Middle frontal gyrus (tissue), 1 donor: ENCODE measurements around the gene SPR.
"Not testable (repeated sequence)": the region's sequence is repeated elsewhere in the genome, so short reads cannot be mapped to it uniquely, and the experiment has no call there.

Experiments
- DNase-seq: peaks from one replicate; pipeline ENCODE4 v3.0.0-alpha.2; 2015; ENCODE audit warnings: low spot score; ENCODE audit errors: extremely low spot score

The SPR gene

GRCh38 chr2:72888438-72889202 is 1.4 kb downstream of the SPR start:
- no peak for DNase-seq

DNA sequence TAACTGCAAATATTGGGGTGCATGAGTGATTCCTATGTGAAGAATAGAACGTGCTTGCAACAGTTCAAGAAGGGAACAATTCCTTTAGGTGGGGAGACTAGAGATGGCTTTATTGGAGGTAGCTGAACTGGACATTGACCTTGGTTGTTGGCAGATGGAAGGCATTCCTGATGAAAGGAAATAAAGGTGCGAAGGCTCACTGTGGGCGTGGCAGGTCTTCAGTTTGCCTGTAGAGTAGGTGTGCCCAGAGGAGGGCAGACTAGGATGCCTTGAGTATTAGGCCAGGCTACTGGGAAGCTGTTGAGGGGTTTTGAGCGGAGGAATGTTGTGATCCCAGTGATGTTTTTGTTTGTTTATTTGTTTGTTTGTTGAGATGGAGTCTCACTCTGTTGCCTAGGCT is 2.8 kb downstream of the SPR start:
- DNase-seq, result no peak

- no peak for DNase-seq
Observed at GRCh38 chr2:72891091-72891818, 4.0 kb downstream of the SPR start.

- DNase-seq, result no peak
Observed at GRCh38 chr2:72892506-72893173, 5.4 kb downstream of the SPR start.

- no peak for DNase-seq
Observed at GRCh38 chr2:72893594-72894319, 6.5 kb downstream of the SPR start.

DNA sequence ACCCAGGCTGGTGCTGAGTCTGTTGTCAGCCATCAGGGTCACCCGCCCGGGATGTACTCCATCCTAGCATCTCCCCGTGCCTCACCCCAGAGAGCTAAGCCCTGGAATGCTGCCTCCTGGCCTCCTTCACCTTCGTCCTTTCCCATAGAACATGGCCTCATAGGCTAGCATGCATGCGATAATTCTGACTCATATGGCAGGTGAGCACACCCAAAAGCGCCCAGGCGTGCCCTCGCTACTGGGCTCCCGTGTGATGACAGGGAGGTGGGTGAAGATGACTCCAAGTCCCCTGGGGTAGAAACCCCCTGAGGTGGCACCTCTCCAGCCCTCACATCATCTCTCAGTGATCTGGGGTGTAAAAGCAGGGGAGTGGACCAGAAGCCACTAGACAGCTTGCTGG is 7.3 kb downstream of the SPR start:
- no peak for DNase-seq

- no peak for DNase-seq
Observed at GRCh38 chr2:72895154-72895553, 7.9 kb downstream of the SPR start.

GRCh38 chr2:72895759-72896281 is 8.6 kb downstream of the SPR start:
- no peak for DNase-seq

DNA sequence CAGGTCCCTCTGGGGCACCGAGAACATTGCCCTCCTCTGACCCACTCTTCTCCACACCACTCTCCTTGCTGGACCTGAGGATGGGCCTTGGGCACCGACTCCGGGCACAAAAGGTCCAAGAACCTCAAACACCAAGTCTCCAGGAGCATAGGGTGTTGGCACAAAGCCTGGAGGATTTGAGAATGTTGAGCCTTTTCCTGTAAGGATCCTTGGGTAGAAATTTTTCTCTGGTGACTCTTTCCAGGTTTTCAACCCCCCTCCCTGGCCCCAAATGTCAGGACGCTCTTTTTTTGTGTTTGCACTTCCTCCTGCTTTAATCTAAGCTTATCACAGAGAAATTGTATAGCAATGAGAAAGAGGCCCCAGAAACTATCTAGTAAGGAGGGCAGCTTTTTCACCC is 9.2 kb downstream of the SPR start:
- no peak for DNase-seq

DNA sequence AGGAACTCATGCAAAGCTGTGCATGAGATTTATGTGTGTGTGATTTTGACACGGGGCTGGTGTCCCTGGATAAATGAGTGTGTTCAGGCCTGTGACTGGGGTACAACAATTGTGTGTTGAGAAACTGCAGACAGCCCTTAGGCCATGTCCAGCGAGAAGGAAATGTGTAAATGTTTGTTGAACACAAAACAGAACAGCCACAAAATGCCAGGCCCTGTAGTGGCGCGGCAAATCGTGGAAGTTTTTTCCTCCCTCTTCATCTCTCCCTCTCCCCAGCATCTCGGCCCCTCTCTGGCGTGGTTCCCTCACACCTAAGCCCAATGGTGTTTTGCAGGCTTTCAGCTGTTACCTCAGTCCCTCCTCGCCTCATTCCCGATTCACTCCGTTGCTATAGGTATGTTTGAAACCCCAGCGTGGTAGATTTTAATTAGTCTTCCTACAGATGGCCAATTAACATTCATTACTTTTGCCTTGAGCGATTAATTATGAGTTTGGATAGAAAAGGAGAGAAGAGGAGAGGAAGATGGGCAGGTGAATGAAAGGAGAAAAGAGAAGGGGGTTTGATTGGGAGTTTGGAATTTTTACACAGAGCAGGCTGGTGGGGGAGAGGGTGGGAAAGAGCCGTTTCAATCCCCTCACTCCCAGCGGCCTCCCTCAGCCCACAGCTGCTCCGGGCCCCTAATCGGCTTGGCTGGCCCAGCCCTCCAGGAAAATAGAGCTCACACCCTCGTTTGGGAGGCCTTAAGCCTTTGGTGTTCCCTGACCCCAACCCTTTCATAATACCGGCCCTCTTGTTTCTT is 10.8 kb downstream of the SPR start:
- DNase-seq, result no peak

DNA sequence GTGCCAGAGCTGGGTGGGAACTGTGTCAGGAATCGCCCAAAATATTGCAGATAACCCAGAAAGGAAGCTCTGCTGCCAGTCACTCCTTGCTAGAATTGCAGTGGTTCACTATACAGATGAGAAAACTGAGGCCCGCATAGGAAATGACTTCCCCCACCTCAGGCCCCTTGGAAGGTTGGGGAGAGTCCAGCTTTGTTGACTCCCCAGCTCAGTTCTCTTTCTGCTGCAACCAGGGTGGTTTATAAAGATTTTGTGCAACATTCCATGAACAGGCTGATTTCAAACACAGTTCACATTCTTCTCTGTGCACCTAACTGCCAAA is 11.3 kb downstream of the SPR start:
- DNase-seq, result no peak

DNA sequence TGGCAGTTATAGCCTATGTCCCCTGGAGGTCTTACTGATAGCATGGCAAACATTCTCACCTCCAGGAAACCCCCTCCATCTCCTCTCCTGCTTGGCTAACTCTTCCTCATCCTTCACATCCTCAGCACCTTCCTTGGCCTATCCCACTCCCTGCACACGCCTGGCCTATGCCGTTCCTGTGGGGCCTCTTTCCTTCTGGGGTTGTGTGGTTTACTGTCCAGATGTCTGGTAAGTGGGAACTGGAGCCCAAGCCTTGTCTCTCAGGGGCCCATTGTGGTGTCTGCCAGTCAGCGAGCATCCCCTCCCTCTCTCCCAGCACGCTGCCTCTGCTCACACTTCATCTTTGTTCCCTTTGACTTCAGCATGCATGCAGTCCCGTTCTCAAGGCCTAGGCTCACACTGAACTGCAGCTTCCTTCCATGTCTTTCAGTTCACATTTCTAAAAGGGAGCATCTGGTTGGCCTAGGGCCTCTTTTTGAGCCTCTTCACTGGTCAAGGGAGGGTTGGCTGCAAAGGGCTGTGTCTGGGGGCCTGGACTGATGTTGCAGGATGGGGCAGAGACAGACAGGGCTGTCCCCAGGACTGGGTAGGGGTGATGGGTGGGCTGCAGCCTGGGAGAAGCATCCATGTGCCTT is 13.1 kb downstream of the SPR start:
- DNase-seq, result no peak

DNA sequence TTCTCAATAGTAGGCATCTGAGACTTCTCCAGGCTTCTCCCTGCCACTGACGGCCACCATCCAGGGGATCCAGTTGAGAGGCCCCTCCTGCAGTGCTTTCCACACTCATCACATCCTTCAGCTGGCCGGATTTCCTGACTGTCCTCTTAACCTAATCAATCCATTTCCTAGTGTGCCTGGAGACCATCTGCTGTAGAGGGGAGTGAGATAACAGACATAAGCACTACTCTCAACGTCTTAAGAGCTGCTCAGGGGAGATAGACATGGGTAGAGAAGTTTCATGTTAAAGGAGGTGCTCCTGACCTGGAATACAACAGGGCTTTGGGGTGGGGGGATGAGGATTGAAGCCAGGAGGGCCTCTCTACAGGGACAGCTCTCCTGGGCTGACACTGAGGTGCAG is 14.2 kb downstream of the SPR start:
- DNase-seq, result no peak

GRCh38 chr2:72907369-72907768 is 20.2 kb downstream of the SPR start:
- not testable (repeated sequence) for DNase-seq

GRCh38 chr2:72908741-72909140 is 21.5 kb downstream of the SPR start:
- DNase-seq, result no peak

GRCh38 chr2:72911256-72911655 is 24.0 kb downstream of the SPR start:
- DNase-seq, result no peak

DNA sequence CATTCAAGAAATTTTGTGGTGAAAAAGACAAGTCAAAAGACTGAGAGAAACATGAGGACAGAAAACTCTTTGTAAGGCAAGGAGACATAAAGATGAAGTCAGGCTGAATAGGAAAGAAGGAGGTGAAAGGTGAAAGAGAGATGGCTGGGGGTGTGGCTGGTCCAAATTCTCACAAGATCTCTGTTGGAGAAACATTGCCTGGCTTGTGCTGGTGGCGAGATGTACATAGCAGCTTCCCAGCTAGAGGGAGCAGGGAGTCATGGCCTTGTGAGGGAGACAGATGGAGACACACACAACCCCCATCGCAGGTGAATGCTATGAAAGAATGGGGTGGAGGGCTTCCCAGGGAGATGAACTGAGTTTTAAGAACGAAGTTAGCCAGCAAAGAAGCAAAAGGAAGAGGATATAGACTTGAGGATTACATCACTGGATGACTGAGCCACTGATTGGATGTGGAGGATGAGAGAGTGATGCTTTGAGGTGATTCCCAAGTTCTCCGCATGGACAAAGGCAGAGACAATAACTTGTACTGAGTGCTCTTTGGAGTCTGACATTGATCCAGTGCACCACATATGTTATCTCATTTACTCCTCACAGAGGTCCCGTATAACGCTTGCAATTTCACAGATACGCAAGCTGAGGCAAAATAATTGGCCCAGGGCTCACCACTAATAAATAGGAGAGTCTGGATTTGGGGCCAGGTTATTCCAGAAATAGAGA is 26.4 kb downstream of the SPR start:
- no peak for DNase-seq

- no peak for DNase-seq
Observed at GRCh38 chr2:72914206-72914559, 27.0 kb downstream of the SPR start.

DNA sequence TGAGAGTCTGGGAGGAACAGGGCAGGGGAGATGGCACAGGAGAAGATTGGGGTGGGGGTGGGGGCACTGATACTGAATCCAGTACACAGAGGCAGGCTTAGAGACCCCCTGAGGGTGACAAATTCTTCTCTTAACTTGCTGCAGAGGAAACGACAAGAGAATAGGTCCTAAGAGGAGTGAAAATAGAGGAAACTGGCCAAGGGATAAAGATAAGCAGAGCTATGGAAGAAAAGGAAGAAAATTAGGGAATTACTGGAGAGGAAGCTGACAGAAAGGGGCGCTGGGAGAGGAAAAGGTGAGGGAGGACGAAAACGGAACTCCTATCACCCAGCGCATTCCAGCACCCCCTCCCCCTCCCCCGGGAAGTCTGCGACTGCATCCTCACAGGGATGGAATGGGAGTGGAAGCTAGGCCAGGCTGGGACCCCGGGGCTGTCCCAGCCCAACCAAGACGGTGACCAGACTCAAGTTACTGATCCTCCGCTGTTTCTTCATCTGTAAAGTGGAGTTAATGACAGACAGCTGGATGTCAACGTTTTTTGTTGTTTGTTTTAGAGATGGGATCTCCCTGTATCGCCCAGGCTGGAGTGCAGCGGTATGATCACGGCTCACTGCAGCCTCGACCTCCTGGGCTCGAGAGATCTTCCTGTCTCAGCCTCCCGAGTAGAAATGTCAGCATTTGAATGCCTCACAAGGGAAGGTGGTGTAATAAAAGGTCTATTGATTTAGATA is 27.5 kb downstream of the SPR start:
- DNase-seq, result no peak
